ENCODE results near the gene CUZD1. TPM values are rescaled to one million over a fixed set of nuclear protein-coding genes. Genes with fewer than 3 reads are reported as not detected.

The CUZD1 gene
- total RNA-seq, 4 donors from 2014 or later, result 0.42 to 0.76 TPM; not detected in 2

DNA sequence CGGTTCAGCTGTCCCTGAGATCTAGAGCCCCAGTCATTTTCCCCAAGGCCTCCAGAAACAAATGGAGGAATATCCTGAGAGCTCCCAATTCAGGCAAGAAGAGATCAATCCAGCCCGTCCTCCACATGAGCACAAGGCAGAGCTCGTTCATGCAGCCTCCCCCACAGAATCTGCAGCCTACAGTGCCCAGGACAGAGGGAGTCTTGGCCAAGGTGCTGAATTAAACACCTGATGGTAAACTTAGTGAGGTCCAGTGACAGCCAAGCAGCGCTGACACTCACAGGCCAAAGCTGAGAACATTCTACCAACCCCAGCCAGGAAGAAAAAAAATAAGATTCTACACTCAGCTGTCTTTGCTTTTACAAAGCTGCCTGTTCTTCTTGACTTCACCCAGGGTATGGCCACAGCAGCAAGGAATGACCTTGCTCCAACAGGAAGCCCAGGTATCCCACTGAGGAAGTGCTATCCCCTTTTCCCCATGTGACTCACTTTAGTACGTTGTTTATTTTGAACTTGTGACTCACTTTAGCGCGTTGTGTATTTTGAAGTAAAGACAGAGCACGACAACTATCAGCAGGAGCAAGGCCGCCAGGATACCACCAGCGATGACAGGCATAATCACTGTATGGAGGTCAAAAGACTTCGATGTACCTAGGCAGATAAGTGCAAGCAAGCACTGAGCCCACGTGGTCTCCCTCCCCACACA is 4.4 kb upstream of the CUZD1 start:
- peaks cover 0 to 58% (median 0%) of the 10 kb centered on the region in 3 donors for H3K36me3 ChIP-seq
- intact Hi-C loops (cut with DNase I), result no loop called here
- H3K4me3 ChIP-seq, result no peak overlapping the region
- no peaks in the 10 kb centered on the region for H3K9me3 ChIP-seq
- TF ChIP-seq, protein P1, sequence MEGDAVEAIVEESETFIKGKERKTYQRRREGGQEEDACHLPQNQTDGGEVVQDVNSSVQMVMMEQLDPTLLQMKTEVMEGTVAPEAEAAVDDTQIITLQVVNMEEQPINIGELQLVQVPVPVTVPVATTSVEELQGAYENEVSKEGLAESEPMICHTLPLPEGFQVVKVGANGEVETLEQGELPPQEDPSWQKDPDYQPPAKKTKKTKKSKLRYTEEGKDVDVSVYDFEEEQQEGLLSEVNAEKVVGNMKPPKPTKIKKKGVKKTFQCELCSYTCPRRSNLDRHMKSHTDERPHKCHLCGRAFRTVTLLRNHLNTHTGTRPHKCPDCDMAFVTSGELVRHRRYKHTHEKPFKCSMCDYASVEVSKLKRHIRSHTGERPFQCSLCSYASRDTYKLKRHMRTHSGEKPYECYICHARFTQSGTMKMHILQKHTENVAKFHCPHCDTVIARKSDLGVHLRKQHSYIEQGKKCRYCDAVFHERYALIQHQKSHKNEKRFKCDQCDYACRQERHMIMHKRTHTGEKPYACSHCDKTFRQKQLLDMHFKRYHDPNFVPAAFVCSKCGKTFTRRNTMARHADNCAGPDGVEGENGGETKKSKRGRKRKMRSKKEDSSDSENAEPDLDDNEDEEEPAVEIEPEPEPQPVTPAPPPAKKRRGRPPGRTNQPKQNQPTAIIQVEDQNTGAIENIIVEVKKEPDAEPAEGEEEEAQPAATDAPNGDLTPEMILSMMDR (IDR thresholded peaks at IDR 0.05), result no peak
- TF ChIP-seq POLR2A (IDR thresholded peaks at IDR 0.05), result no peak
- no peaks in the 10 kb centered on the region for H3K4me1 ChIP-seq
- no peak for DNase-seq
- no peaks in the 10 kb centered on the region for H3K27me3 ChIP-seq
- WGBS, 2 donors, result 70 to 82% methylated on average over 8 to 10 of the region's 12 CpGs
- no peak overlapping the region for H3K27ac ChIP-seq

DNA sequence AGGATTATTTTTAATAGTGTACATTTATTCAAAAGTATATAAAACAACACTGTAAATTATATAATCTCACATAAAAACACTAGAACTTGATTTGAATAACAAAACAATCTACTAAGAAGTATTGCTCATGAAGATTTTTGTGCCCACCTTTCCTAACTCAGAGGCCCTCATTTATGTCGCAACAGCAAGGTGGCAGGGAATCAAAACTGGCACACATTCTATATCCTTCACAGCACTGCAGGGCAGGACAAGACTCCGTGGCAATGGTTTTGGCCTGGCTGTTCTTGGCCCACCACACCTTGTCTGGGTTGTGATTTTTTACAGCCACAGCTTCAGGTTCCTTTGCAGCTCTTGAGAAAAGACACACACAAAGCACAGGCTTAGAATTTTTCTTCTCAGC is 3.4 kb upstream of the CUZD1 start:
- Histone ChIP-seq H3K4me1 (no peaks in the 10 kb centered on the region), H3K27ac (no peak overlapping the region), H3K9me3 (no peaks in the 10 kb centered on the region), H3K36me3 (peaks cover 0 to 48% (median 0%) of the 10 kb centered on the region in 3 donors), H3K27me3 (no peaks in the 10 kb centered on the region), H3K4me3 (no peak overlapping the region)
- TF ChIP-seq, protein P1 (IDR thresholded peaks at IDR 0.05), result no peak
- TF ChIP-seq POLR2A (IDR thresholded peaks at IDR 0.05), result no peak
- DNase-seq, result no peak
- intact Hi-C loops (cut with DNase I), result no loop called here
- WGBS, 2 donors, result 62 to 72% methylated on average over 2 of the region's 2 CpGs

DNA sequence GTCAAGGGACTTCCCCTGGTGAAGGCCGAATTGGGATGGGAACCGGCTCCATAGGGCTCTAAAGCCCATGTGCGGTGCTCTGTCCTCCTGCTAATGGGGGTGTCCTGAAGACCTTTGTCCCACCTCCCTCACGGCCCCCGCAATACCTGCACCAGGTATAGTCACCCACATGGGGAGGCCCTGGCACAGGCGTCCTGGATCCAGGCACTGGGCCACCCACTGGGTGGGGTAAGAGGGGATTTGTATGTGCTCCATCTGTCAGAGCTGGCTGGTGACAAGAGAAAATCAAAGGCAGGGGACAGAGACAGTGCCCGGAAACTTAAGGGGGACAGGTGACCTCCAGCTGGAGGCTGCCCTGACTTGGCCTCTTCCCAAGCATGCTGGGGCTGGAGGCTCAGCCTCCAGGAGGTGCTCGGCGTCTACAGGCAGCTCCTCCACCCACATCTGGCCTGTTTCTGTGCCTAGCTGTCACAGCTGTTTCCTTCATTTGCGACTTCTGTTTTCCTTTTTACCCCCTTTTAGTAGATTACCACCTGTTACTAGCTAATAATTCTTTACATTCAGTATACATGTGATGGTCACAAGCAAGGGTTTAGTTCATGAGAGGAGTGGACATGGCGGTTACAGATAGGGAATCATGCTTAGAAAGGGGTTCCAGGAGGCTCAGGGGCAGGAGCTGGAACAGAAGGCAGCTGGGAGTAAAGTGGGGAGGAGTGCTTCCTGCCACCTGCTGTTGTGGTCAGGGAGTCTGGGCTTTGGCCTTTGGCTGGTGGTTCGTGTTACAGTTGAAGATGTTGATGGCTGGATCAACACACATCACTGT is 2.3 kb upstream of the CUZD1 start:
- 56 to 86% methylated on average over 6 of the region's 12 CpGs for WGBS, 2 donors
- no peaks in the 10 kb centered on the region for H3K9me3 ChIP-seq
- H3K4me1 ChIP-seq, result no peaks in the 10 kb centered on the region
- H3K36me3 ChIP-seq, result peaks cover 0 to 39% (median 0%) of the 10 kb centered on the region in 3 donors
- H3K27me3 ChIP-seq, result no peaks in the 10 kb centered on the region
- intact Hi-C loops (cut with DNase I), result no loop called here
- no peak overlapping the region for H3K4me3 ChIP-seq
- DNase-seq, result no peak
- TF ChIP-seq POLR2A (IDR thresholded peaks at IDR 0.05), result no peak
- TF ChIP-seq, protein P1 (IDR thresholded peaks at IDR 0.05), result no peak
- no peak overlapping the region for H3K27ac ChIP-seq

DNA sequence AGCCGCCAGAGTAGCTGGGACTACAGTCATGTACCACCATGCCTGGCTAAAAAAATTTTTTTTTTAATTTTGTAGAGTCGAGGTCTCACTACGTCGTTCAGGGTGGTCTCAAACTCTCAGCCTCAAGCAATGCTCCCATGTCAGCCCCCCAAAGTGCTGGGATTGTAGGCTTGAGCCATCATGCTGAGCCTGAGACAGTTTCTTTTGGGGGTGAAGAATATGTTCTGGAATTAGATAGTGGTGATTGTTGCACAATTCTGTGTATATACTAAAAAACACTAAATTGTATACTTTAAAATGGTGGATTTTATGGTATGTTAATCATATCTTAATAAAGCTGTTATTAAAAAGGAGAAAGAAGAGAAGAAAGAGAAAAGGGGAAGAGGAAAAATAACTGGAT is 1.5 kb downstream of the CUZD1 start:
- 92 to 97% methylated on average over 4 of the region's 4 CpGs for WGBS, 2 donors
- H3K27me3 ChIP-seq, result no peaks in the 10 kb centered on the region
- peaks cover 0 to 20% (median 0%) of the 10 kb centered on the region in 3 donors for H3K36me3 ChIP-seq

More for the DNA sequence above, 1.5 kb downstream of the CUZD1 start:
- Histone ChIP-seq H3K4me1 (no peaks in the 10 kb centered on the region), H3K9me3 (no peaks in the 10 kb centered on the region), H3K27ac (no peak overlapping the region), H3K4me3 (no peak overlapping the region)
- no peak for DNase-seq
- intact Hi-C loops (cut with DNase I), result no loop called here
- TF ChIP-seq, protein P1 (IDR thresholded peaks at IDR 0.05), result no peak
- no peak for TF ChIP-seq POLR2A (IDR thresholded peaks at IDR 0.05)

All from esophagus squamous epithelium (tissue), 5 donors.